T47D (cell line): ENCODE measurements around the gene KRT7.

Experiments used
- DNase-seq, 2 experiments: peaks; one replicate each; pipeline versions ENCODE4 v3.0.0 to v3.0.0-alpha.2; 2011 to 2012; ENCODE audit warnings: low read depth in 1 of 2, low spot score in 1 of 2
- JUND ChIP-seq: IDR thresholded peaks from 2 replicates; pipeline ENCODE4 v1.6.1; 2012; ENCODE audit warnings: low read depth
- in situ Hi-C: cut with HindIII; loops from 2 replicates; pipeline ENCODE4 v1.10.0; 2016; ENCODE audit warnings: low sequenced_read_pairs, low pct_unique_long_range_greater_than_20kb

Gene KRT7

GRCh38 chr12:52202361-52203078 is 30.5 kb upstream of the KRT7 start:
- no peak for DNase-seq
- in situ Hi-C loops: no loop called here
- TF ChIP-seq JUND: no peak

GRCh38 chr12:52203079-52203921 is 29.7 kb upstream of the KRT7 start:
- DNase-seq: peak in 1 of 2 experiments; percentile 80
- no peak for TF ChIP-seq JUND
- in situ Hi-C loops: no loop called here

GRCh38 chr12:52204095-52204930 is 28.7 kb upstream of the KRT7 start:
- TF ChIP-seq JUND: no peak
- no peak for DNase-seq
- in situ Hi-C loops: no loop called here

- no peak for DNase-seq
- no peak for TF ChIP-seq JUND
- in situ Hi-C loops: no loop called here
Observed at GRCh38 chr12:52204931-52205505, 28.0 kb upstream of the KRT7 start.

GRCh38 chr12:52205612-52206303 is 27.3 kb upstream of the KRT7 start:
- no peak for TF ChIP-seq JUND
- in situ Hi-C loops: no loop called here
- DNase-seq: no peak

- in situ Hi-C loops: no loop called here
- DNase-seq: no peak
Observed at GRCh38 chr12:52206304-52207040, 26.6 kb upstream of the KRT7 start.

GRCh38 chr12:52207106-52207505 is 25.9 kb upstream of the KRT7 start:
- no peak for TF ChIP-seq JUND
- in situ Hi-C loops: no loop called here
- no peak for DNase-seq

More at GRCh38 chr12:52206304-52207040, 26.6 kb upstream of the KRT7 start:
- TF ChIP-seq JUND: no peak

GRCh38 chr12:52207895-52208294 is 25.1 kb upstream of the KRT7 start:
- in situ Hi-C loops: no loop called here
- TF ChIP-seq JUND: no peak
- no peak for DNase-seq

GRCh38 chr12:52208424-52209165 is 24.4 kb upstream of the KRT7 start:
- no peak for TF ChIP-seq JUND
- in situ Hi-C loops: no loop called here
- no peak for DNase-seq

GRCh38 chr12:52209321-52209720 is 23.7 kb upstream of the KRT7 start:
- no peak for TF ChIP-seq JUND
- no peak for DNase-seq
- in situ Hi-C loops: no loop called here
